HUES48 (cell line): ENCODE measurements around the gene SRGAP3.

Experiments used
- H3K27ac ChIP-seq: one replicate; pipeline ENCODE4 v1.7.0; 2013; ENCODE audit warnings: low read depth, low read length, inconsistent platforms
- H3K27me3 ChIP-seq: 2 replicates; pipeline ENCODE4 v1.6.1; 2013; ENCODE audit warnings: mild to moderate bottlenecking, low read length; ENCODE audit not compliant: control insufficient read depth, insufficient read depth
- H3K36me3 ChIP-seq: 2 replicates; pipeline ENCODE4 v1.6.1; 2013; ENCODE audit warnings: low read length; ENCODE audit not compliant: control insufficient read depth, insufficient read depth
- H3K4me1 ChIP-seq: 2 replicates; pipeline ENCODE4 v1.6.1; 2013; ENCODE audit warnings: mild to moderate bottlenecking, low read length; ENCODE audit not compliant: control insufficient read depth, insufficient read depth
- H3K4me3 ChIP-seq: 2 replicates; pipeline ENCODE4 v1.5.1; 2013; ENCODE audit warnings: mild to moderate bottlenecking, low read depth, low read length
- H3K9ac ChIP-seq: 2 replicates; pipeline ENCODE4 v1.6.1; 2013; ENCODE audit warnings: mild to moderate bottlenecking, low read depth, low read length, moderate library complexity
- H3K9me3 ChIP-seq: 2 replicates; pipeline ENCODE4 v1.6.1; 2013; ENCODE audit warnings: low read length; ENCODE audit not compliant: control insufficient read depth, insufficient read depth

Gene SRGAP3

DNA sequence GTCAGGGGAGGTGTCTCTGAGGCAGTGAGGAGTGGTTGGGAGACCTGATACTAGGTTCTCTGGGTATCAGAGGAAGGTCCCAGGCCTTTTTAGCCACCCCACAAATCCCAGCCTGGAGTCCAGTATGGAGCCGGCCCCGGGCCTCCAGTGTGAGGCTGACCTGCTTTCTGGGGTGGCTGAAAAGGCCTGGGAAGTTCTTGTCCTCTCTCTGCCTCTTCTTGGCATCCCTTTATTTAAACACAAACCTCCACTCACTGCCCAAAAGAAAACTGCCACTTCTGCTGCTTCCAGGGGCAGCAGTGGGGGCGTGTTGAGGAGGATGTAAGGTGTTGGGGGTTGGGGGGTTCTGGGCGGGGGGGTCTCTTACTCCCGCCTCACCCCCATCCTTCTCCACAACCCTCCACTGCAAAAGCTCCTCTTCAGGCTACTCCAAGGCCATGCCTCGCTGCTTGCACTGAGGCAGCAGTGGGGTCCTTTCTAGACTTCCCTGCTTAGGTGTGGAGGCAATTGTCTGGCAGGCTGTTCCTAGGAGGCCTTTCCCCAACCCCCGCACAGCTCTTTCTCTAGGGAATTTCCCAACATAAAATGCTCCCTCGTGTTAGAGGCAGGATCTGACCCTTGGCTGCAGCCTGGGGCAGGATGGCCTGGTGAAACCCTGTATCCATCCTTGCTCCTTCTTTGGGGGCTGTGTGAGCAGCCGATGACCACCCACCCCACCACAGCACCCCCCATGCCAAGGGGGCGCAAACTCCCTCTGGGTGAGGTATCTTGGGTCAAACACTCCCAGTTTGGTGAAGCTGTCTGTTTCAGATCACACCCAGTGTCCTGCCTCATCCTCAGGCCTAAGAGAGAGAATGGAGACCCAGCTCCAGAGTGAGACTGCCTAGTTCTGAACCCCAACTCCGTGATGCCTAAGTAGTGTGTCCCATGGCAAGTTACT, 274.1 kb downstream of the SRGAP3 start:
- H3K36me3 ChIP-seq = no peaks in the 10 kb centered on the region
- H3K9ac ChIP-seq = no peak overlapping the region
- peaks cover 4% of the 10 kb centered on the region for H3K27me3 ChIP-seq
- H3K27ac ChIP-seq = no peak overlapping the region
- H3K9me3 ChIP-seq = no peaks in the 10 kb centered on the region
- H3K4me3 ChIP-seq = no peak overlapping the region
- 0 out of 2 replicates have a peak, but pooled peaks cover 5% of the 10 kb centered on the region for H3K4me1 ChIP-seq

- Histone ChIP-seq H3K27me3 (peaks cover 4% of the 10 kb centered on the region), H3K9ac (no peak overlapping the region), H3K4me3 (no peak overlapping the region), H3K36me3 (no peaks in the 10 kb centered on the region), H3K27ac (no peak overlapping the region), H3K4me1 (0 out of 2 replicates have a peak, but pooled peaks cover 5% of the 10 kb centered on the region), H3K9me3 (no peaks in the 10 kb centered on the region)
Measured at GRCh38 chr3:8974458-8974857, 275.0 kb downstream of the SRGAP3 start.

GRCh38 chr3:8972639-8973038, 276.8 kb downstream of the SRGAP3 start:
- no peaks in the 10 kb centered on the region for H3K9me3 ChIP-seq
- H3K36me3 ChIP-seq = no peaks in the 10 kb centered on the region
- peaks cover 4% of the 10 kb centered on the region for H3K27me3 ChIP-seq
- no peak overlapping the region for H3K27ac ChIP-seq
- no peak overlapping the region for H3K9ac ChIP-seq
- H3K4me3 ChIP-seq = no peak overlapping the region
- 0 out of 2 replicates have a peak, but pooled peaks cover 5% of the 10 kb centered on the region for H3K4me1 ChIP-seq

DNA sequence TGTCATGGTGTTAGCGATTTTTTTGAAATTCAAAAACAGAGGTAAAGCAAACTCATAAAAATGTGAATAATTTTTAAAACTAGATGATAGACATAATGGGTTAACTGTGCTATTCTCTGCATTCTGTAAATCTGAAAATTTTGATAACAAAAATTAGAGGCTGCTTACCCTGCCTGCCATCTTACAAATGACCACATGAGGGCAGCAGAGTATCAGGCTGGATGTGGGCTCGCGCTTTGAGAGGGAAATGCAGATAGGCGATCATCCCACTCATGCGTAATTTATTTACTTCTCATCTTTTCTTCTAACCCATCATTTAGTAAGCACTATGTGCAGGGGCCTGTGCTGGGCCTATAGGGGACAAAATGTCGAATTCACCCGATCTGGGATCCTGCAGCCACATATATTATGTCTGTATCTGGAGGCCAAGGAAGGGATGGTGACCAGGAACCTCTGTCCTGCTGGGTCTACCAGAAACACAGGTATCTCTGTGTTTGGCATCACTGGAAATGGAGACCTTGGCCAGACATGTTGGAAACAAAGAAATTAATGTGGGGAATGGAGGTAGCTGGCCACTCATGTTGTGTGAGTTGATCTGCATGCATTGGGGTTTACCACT, 278.4 kb downstream of the SRGAP3 start:
- no peaks in the 10 kb centered on the region for H3K36me3 ChIP-seq
- H3K9me3 ChIP-seq = no peaks in the 10 kb centered on the region
- H3K27me3 ChIP-seq = peaks cover 4% of the 10 kb centered on the region
- no peak overlapping the region for H3K27ac ChIP-seq
- 0 out of 2 replicates have a peak, but pooled peaks cover 5% of the 10 kb centered on the region for H3K4me1 ChIP-seq
- no peak overlapping the region for H3K4me3 ChIP-seq
- H3K9ac ChIP-seq = no peak overlapping the region

DNA sequence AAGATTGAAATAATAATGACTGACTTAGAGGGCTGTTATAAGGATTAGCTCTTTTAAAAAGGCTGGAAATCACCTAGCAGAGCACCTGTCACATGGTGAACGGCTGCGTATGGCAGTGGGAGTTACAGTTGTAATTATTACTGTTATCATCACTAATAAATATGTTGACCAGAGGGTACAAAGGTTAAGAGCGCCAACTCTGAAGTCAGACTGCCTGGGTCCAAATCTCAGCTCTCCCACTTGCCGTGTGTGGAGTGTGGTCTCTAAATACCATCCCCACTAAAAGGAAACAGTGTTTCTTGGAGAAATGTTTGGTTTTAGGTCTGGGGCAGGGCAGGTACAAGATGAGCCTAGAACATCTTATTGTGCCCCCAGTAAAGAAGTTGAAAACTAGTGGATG, 280.2 kb downstream of the SRGAP3 start:
- Histone ChIP-seq H3K9ac (no peak overlapping the region), H3K36me3 (no peaks in the 10 kb centered on the region), H3K4me1 (peaks cover 12% of the 10 kb centered on the region), H3K27me3 (peaks cover 4% of the 10 kb centered on the region), H3K27ac (no peak overlapping the region), H3K9me3 (no peaks in the 10 kb centered on the region), H3K4me3 (no peak overlapping the region)

- H3K9ac ChIP-seq = no peak overlapping the region
- H3K4me1 ChIP-seq = peaks cover 21% of the 10 kb centered on the region
- peaks cover 4% of the 10 kb centered on the region for H3K27me3 ChIP-seq
- H3K9me3 ChIP-seq = no peaks in the 10 kb centered on the region
- no peak overlapping the region for H3K27ac ChIP-seq
- H3K36me3 ChIP-seq = no peaks in the 10 kb centered on the region
- no peak overlapping the region for H3K4me3 ChIP-seq
Measured at GRCh38 chr3:8968375-8968882, 281.0 kb downstream of the SRGAP3 start.

GRCh38 chr3:8967553-8967952, 281.9 kb downstream of the SRGAP3 start:
- Histone ChIP-seq H3K9ac (no peak overlapping the region), H3K4me1 (peaks cover 21% of the 10 kb centered on the region), H3K36me3 (no peaks in the 10 kb centered on the region), H3K9me3 (no peaks in the 10 kb centered on the region), H3K4me3 (no peak overlapping the region), H3K27ac (no peak overlapping the region), H3K27me3 (peaks cover 4% of the 10 kb centered on the region)

DNA sequence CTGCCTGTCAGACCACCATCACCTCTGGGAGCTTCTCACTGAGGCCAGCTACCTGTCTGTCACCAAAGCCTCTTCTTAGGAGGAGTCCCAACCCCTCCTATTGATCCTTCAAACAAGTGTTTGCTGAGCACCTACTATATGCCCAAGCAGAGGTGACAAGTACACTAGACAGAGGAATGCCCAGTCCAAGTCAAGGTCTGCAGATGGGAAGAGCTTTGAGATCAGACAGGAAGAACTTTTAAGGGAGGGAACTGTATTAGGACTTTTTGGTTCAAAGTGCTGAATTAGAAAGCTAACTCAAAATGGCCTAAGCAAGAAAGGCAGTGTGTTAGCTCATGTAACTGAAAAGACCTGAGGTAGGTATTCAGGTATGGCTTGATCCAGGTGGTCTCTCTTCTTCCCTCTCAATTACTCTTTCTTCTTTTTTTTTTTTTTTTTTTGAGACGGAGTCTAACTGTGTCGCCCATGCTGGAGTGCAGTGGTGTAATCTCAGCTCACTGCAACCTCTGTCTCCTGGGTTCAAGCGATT, 282.6 kb downstream of the SRGAP3 start:
- H3K27me3 ChIP-seq = peaks cover 4% of the 10 kb centered on the region
- H3K4me1 ChIP-seq = peaks cover 24% of the 10 kb centered on the region
- no peak overlapping the region for H3K27ac ChIP-seq
- no peaks in the 10 kb centered on the region for H3K36me3 ChIP-seq
- H3K9ac ChIP-seq = no peak overlapping the region
- H3K4me3 ChIP-seq = no peak overlapping the region
- no peaks in the 10 kb centered on the region for H3K9me3 ChIP-seq

- Histone ChIP-seq H3K9me3 (no peaks in the 10 kb centered on the region), H3K9ac (no peak overlapping the region), H3K27me3 (peaks cover 3% of the 10 kb centered on the region; the same call in 1 of the 2 replicates), H3K36me3 (no peaks in the 10 kb centered on the region), H3K27ac (no peak overlapping the region), H3K4me1 (peaks cover 24% of the 10 kb centered on the region), H3K4me3 (no peak overlapping the region)
Measured at GRCh38 chr3:8966150-8966819, 283.2 kb downstream of the SRGAP3 start.

DNA sequence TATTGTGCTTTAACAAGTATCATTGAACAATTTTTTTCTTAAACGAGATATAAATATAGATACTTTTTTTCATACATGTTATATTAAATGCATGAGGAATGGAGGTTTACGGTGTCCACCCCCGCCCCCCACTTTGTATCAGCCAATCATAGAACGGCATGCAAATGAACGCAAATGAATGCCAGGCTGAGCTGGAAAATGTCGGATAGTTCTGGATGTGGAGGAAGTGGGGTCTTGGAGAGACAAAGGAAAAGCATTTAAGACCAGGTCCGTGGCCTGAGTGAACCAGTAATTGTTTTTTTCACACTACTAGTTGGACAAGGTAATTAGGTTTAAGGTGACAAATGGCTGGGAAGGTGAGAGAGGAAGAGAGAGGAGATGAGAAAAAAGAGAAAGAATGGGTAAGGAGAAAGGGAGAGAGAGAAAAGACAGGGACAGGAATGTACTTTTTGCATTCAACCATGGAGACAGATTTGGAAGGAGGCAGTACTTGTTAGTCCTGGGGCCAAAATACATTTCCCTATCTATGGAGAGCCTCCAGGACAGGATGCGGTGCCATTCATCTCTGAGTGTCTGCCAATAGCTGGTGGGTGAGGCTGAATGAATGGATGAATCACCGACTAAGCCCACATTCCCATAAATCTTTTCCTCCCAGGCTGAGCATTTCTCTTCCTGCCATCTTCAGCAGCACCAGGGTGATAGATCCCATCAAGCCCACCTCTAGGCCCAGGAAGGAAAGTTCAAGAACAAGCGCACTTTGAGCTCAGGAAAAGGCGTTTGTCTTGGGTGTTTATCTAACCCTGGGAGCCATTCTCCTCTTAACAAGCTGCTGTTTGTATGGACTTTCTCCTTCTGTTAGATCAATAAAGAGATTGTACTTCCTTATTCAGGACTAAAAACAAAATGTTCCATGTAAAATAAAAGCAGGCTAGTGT, 284.7 kb downstream of the SRGAP3 start:
- 0 out of 2 replicates have a peak, but pooled peaks cover 4% of the 10 kb centered on the region for H3K36me3 ChIP-seq
- H3K27me3 ChIP-seq = no peaks in the 10 kb centered on the region
- H3K4me1 ChIP-seq = peaks cover 24% of the 10 kb centered on the region
- H3K4me3 ChIP-seq = no peak overlapping the region
- peak overlapping the region; percentile 89 for H3K27ac ChIP-seq
- no peaks in the 10 kb centered on the region for H3K9me3 ChIP-seq
- no peak overlapping the region for H3K9ac ChIP-seq
